ENCODE measurements around the gene HIVEP3. TPM values are rescaled to one million over a fixed set of nuclear protein-coding genes. Genes with fewer than 3 reads are reported as not detected.
"Not testable (repeated sequence)": the region's sequence is repeated elsewhere in the genome, so short reads cannot be mapped to it uniquely, and the experiment has no call there.

Gene HIVEP3
- total and polyA plus RNA-seq, 7 donors, result 0.70 to 3.4 (median 2.1) TPM

GRCh38 chr1:41696381-41696780 lies 222.3 kb downstream of the HIVEP3 start:
- no peaks in the 10 kb centered on the region for H3K9me3 ChIP-seq
- H3K4me3 ChIP-seq, result no peak overlapping the region
- intact Hi-C loops (cut with DNase I), result no loop called here
- no peak overlapping the region for H3K27ac ChIP-seq
- H3K27me3 ChIP-seq (ENCODE audit: insufficient read depth in 3 of 3, low read length in 2 of 3), result no peaks in the 10 kb centered on the region
- H3K4me1 ChIP-seq, result no peaks in the 10 kb centered on the region
- no peak for TF ChIP-seq CTCF (IDR thresholded peaks at IDR 0.05)
- peak; percentile 46 to 81 (median 70) for ATAC-seq
- no peak for DNase-seq
- WGBS, 3 donors, result 51 to 64% (median 54%) methylated on average over 9 of the region's 9 CpGs
- no peaks in the 10 kb centered on the region for H3K36me3 ChIP-seq (ENCODE audit: insufficient read depth in 1 of 2, low read depth in 1 of 2)

- Histone ChIP-seq H3K36me3 (ENCODE audit: insufficient read depth in 1 of 2, low read depth in 1 of 2) (no peaks in the 10 kb centered on the region), H3K9me3 (no peaks in the 10 kb centered on the region), H3K27me3 (ENCODE audit: insufficient read depth in 3 of 3, low read length in 2 of 3) (no peaks in the 10 kb centered on the region), H3K4me3 (no peak overlapping the region), H3K4me1 (no peaks in the 10 kb centered on the region), H3K27ac (no peak overlapping the region)
- peak in 3 of 4 donors; percentile 25 to 45 (median 33) for ATAC-seq
- 90 to 95% (median 95%) methylated on average over 3 of the region's 3 CpGs for WGBS, 3 donors
- intact Hi-C loops (cut with DNase I), result no loop called here
- TF ChIP-seq CTCF (IDR thresholded peaks at IDR 0.05), result no peak
- DNase-seq, result no peak
Measured at GRCh38 chr1:41695118-41695745, 223.5 kb downstream of the HIVEP3 start.

- ATAC-seq; H3K27ac ChIP-seq; DNase-seq; H3K4me3 ChIP-seq; H3K36me3 ChIP-seq (ENCODE audit: insufficient read depth in 1 of 2, low read depth in 1 of 2); H3K9me3 ChIP-seq; intact Hi-C loops (cut with DNase I); H3K27me3 ChIP-seq (ENCODE audit: insufficient read depth in 3 of 3, low read length in 2 of 3): not testable (repeated sequence)
- 88 to 93% (median 92%) methylated on average over 10 of the region's 10 CpGs for WGBS, 3 donors
- H3K4me1 ChIP-seq, result peaks cover 12% of the 10 kb centered on the region
Measured at GRCh38 chr1:41691966-41692365, 226.8 kb downstream of the HIVEP3 start.

GRCh38 chr1:41691424-41691823 lies 227.3 kb downstream of the HIVEP3 start:
- no peak for TF ChIP-seq CTCF (IDR thresholded peaks at IDR 0.05)
- intact Hi-C loops (cut with DNase I), result no loop called here
- DNase-seq (no peak), ATAC-seq (no peak)
- H3K4me1 ChIP-seq, result peaks cover 12% of the 10 kb centered on the region
- 90 to 100% (median 94%) methylated on average over 2 of the region's 2 CpGs for WGBS, 3 donors
- no peaks in the 10 kb centered on the region for H3K9me3 ChIP-seq
- H3K4me3 ChIP-seq, result no peak overlapping the region
- no peaks in the 10 kb centered on the region for H3K27me3 ChIP-seq (ENCODE audit: insufficient read depth in 3 of 3, low read length in 2 of 3)
- H3K36me3 ChIP-seq (ENCODE audit: insufficient read depth in 1 of 2, low read depth in 1 of 2), result no peaks in the 10 kb centered on the region
- H3K27ac ChIP-seq, result no peak overlapping the region

- Histone ChIP-seq H3K4me1 (peaks cover 12% of the 10 kb centered on the region), H3K4me3 (no peak overlapping the region), H3K27me3 (ENCODE audit: insufficient read depth in 3 of 3, low read length in 2 of 3) (no peaks in the 10 kb centered on the region), H3K36me3 (ENCODE audit: insufficient read depth in 1 of 2, low read depth in 1 of 2) (no peaks in the 10 kb centered on the region), H3K9me3 (no peaks in the 10 kb centered on the region), H3K27ac (no peak overlapping the region)
- intact Hi-C loops (cut with DNase I), result no loop called here
- TF ChIP-seq CTCF (IDR thresholded peaks at IDR 0.05), result no peak
- ATAC-seq, result no peak
- WGBS, 3 donors, result 92 to 93% (median 93%) methylated on average over 8 of the region's 8 CpGs
- no peak for DNase-seq
Measured at GRCh38 chr1:41690331-41690730, 228.4 kb downstream of the HIVEP3 start.
